ENCODE results near the gene STMP1. TPM values are rescaled to one million over a fixed set of nuclear protein-coding genes. Genes with fewer than 3 reads are reported as not detected.

The STMP1 gene
- total RNA-seq: 10 to 100 TPM; 33.1 to 38.2 TPM
- 64.2 TPM for polyA plus RNA-seq (2013, experiment 1 of 2)
- 63.6 TPM for polyA plus RNA-seq (2013, experiment 2 of 2)
- long read RNA-seq, experiment 1, transcript STMP1-202 (3 exons, 2,450 nt): major isoform, 43 of 48 reads
- long read RNA-seq, experiment 1, partial matches to known transcripts: 0 of 48 reads
- long read RNA-seq, experiment 1, other reads (novel, unspliced or antisense): 5 of 48 reads
- long read RNA-seq, experiment 2, transcript STMP1-202 (3 exons, 2,450 nt): major isoform, 54 of 58 reads
- long read RNA-seq, experiment 2, partial matches to known transcripts: 0 of 58 reads
- long read RNA-seq, experiment 2, other reads (novel, unspliced or antisense): 4 of 58 reads
- long read RNA-seq, experiment 3, transcript STMP1-202 (3 exons, 2,450 nt): major isoform, 89 of 93 reads
- long read RNA-seq, experiment 3, partial matches to known transcripts: 0 of 93 reads
- long read RNA-seq, experiment 3, other reads (novel, unspliced or antisense): 3 of 93 reads
- long read RNA-seq, experiment 4, transcript STMP1-202 (3 exons, 2,450 nt): major isoform, 35 of 35 reads
- long read RNA-seq, experiment 4, partial matches to known transcripts: 0 of 35 reads
- long read RNA-seq, experiment 4, other reads (novel, unspliced or antisense): 0 of 35 reads

GRCh38 chr7:135662373-135663114 is at the start of gene STMP1:
Gene STMP1, plus strand, starts transcription at chr7:135662514.
- Histone ChIP-seq H3K4me3 (ENCODE audit: low read length) (peak within 1 kb of the TSS; percentile 90), H3K36me3 (ENCODE audit: control insufficient read depth, insufficient read depth, low read length) (no peaks in the 10 kb centered on the region), H3K27ac (ENCODE audit: low read depth, low read length) (peak within 1 kb of the TSS; percentile 74), H3K4me1 (ENCODE audit: control insufficient read depth, insufficient read depth, low read length) (peaks cover 5% of the 10 kb centered on the region), H3K9ac (ENCODE audit: extremely low read depth, low read length, poor library complexity, severe bottlenecking) (peak within 1 kb of the TSS; percentile 66), H3K9me3 (ENCODE audit: control insufficient read depth, low read length) (no peaks in the 10 kb centered on the region), H3K27me3 (ENCODE audit: control insufficient read depth, insufficient read depth, low read length, poor library complexity, severe bottlenecking) (no peaks in the 10 kb centered on the region)
- peak within 1 kb of the TSS; percentile 96 for H3K27ac Mint-ChIP-seq
- TF ChIP-seq CTCF (conservative IDR thresholded peaks at IDR 0.05): peak; percentile 81
- peak; percentile 99 for DNase-seq
- no peaks in the 10 kb centered on the region for H3K9me3 Mint-ChIP-seq
- H3K4me3 Mint-ChIP-seq: peak within 1 kb of the TSS; percentile 91
- peaks cover 3% of the 10 kb centered on the region for H3K36me3 Mint-ChIP-seq (ENCODE audit: low read depth)
- no peaks in the 10 kb centered on the region for H3K27me3 Mint-ChIP-seq (ENCODE audit: insufficient read depth)
- WGBS, 2 experiments (ENCODE audit: insufficient coverage in 1 of 2, insufficient read length in 1 of 2): 0% methylated on average over 18 to 60 of the region's 60 CpGs
- peaks cover 38% of the 10 kb centered on the region for H3K4me1 Mint-ChIP-seq

- no peaks in the 10 kb centered on the region for H3K4me1 Mint-ChIP-seq
- WGBS, 2 experiments (ENCODE audit: insufficient coverage in 1 of 2, insufficient read length in 1 of 2): 100% methylated on average over 1 of the region's 1 CpG; no CpG with 5 or more reads in 1 of the 2 experiments
- peaks cover 80% of the 10 kb centered on the region for H3K36me3 ChIP-seq (ENCODE audit: control insufficient read depth, insufficient read depth, low read length)
These were observed 46.2 kb upstream of the STMP1 start for GRCh38 chr7:135616136-135616535.

More at GRCh38 chr7:135616136-135616535, 46.2 kb upstream of the STMP1 start:
- H3K27ac ChIP-seq (ENCODE audit: low read depth, low read length): no peak overlapping the region
- H3K9ac ChIP-seq (ENCODE audit: extremely low read depth, low read length, poor library complexity, severe bottlenecking): no peak overlapping the region
- H3K27me3 ChIP-seq (ENCODE audit: control insufficient read depth, insufficient read depth, low read length, poor library complexity, severe bottlenecking): no peaks in the 10 kb centered on the region
- Mint-ChIP-seq H3K4me3 (no peak overlapping the region), H3K9me3 (no peaks in the 10 kb centered on the region), H3K36me3 (ENCODE audit: low read depth) (peaks cover 63% of the 10 kb centered on the region), H3K27me3 (ENCODE audit: insufficient read depth) (no peaks in the 10 kb centered on the region), H3K27ac (no peak overlapping the region)
- no peaks in the 10 kb centered on the region for H3K4me1 ChIP-seq (ENCODE audit: control insufficient read depth, insufficient read depth, low read length)
- H3K9me3 ChIP-seq (ENCODE audit: control insufficient read depth, low read length): no peaks in the 10 kb centered on the region
- TF ChIP-seq CTCF (conservative IDR thresholded peaks at IDR 0.05): no peak
- H3K4me3 ChIP-seq (ENCODE audit: low read length): no peak overlapping the region
- no peak for DNase-seq
